Measurements from ENCODE around the gene RAD54L2.

The RAD54L2 gene

GRCh38 chr3:51538459-51539290 is at the start of gene RAD54L2:
TSS of gene RAD54L2 (plus strand) at chr3:51538719. CDS start at chr3:51590421, 51,702 bp downstream.
- TF ChIP-seq CTCF (IDR thresholded peaks at IDR 0.05) = peak; percentile 29
- Histone ChIP-seq H3K27ac (peak within 1 kb of the TSS; percentile 81 to 87), H3K4me3 (peak within 1 kb of the TSS; percentile 88)
- DNase-seq (ENCODE audit: low spot score) = peak; percentile 86

- peak overlapping the region; percentile 88 to 100 for H3K27ac ChIP-seq
- TF ChIP-seq CTCF (IDR thresholded peaks at IDR 0.05) = no peak
- peak; percentile 97 for DNase-seq (ENCODE audit: low spot score)
- H3K4me3 ChIP-seq = peak overlapping the region; percentile 99
Measured at GRCh38 chr3:51498876-51499738, 39.4 kb upstream of the RAD54L2 start.

- Histone ChIP-seq H3K27ac (peak overlapping the region; percentile 58 to 88), H3K4me3 (peak overlapping the region; percentile 59)
- no peak for DNase-seq (ENCODE audit: low spot score)
- TF ChIP-seq CTCF (IDR thresholded peaks at IDR 0.05) = no peak
Measured at GRCh38 chr3:51500632-51501131, 37.8 kb upstream of the RAD54L2 start.

GRCh38 chr3:51501833-51502561 is 36.5 kb upstream of the RAD54L2 start:
- H3K27ac ChIP-seq = no peak overlapping the region
- peak; percentile 86 for TF ChIP-seq CTCF (IDR thresholded peaks at IDR 0.05)
- no peak overlapping the region for H3K4me3 ChIP-seq
- DNase-seq (ENCODE audit: low spot score) = peak; percentile 86

- Histone ChIP-seq H3K4me3 (no peak overlapping the region), H3K27ac (no peak overlapping the region)
- TF ChIP-seq CTCF (IDR thresholded peaks at IDR 0.05) = no peak
- no peak for DNase-seq (ENCODE audit: low spot score)
Measured at GRCh38 chr3:51502562-51502910, 36.0 kb upstream of the RAD54L2 start.

GRCh38 chr3:51503007-51503406 is 35.5 kb upstream of the RAD54L2 start:
- H3K27ac ChIP-seq = no peak overlapping the region
- DNase-seq (ENCODE audit: low spot score) = no peak
- no peak overlapping the region for H3K4me3 ChIP-seq
- no peak for TF ChIP-seq CTCF (IDR thresholded peaks at IDR 0.05)

All from coronary artery (tissue), 2 donors.